IPS DF 4.7 (cell line): ENCODE measurements around the gene BAZ2B.

ENCODE experiments used
- DNase-seq: peaks from one replicate; pipeline ENCODE4 v3.0.0-alpha.2; 2013; ENCODE audit warnings: low spot score; ENCODE audit errors: extremely low read depth

The BAZ2B gene

DNA sequence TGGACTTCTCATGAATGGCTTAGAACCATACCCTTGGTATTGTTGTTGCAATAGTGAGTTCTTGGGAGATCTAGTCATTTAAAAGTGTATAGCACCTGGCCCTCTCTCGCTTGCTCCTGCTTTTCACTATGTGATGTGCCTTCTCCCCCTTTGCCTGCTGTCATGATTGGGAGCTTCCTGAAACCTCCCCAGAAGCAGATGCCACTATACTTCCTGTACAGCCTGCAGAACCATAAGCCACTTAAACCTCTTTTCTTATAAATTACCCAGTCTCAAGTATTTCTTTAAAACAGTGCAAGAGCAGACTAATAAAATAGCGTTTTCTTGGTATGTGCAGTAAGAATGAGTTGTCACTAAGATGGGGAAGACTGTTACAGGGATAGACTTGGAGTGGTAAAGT is 31.6 kb downstream of the BAZ2B start:
- DNase-seq = no peak

GRCh38 chr2:159573846-159574606 is 42.3 kb downstream of the BAZ2B start:
- no peak for DNase-seq

DNA sequence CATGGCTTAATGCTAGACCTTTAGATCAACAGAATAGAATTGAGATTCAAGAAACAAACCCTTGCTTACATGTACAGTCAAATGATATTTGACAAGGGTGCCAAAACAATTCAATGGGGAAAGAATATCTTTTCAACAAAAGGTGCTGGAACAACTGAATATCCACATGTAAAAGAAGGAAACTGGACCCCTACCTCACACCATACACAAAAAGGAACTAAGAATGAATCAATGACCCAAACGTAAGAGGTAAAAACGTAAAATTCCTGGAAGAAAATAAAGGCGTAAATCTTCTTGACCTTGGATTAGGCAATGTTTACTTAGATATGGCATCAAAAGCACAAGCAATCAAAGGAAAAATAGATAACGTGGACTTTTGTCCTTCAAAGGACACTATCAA is 43.1 kb downstream of the BAZ2B start:
- DNase-seq = no peak

DNA sequence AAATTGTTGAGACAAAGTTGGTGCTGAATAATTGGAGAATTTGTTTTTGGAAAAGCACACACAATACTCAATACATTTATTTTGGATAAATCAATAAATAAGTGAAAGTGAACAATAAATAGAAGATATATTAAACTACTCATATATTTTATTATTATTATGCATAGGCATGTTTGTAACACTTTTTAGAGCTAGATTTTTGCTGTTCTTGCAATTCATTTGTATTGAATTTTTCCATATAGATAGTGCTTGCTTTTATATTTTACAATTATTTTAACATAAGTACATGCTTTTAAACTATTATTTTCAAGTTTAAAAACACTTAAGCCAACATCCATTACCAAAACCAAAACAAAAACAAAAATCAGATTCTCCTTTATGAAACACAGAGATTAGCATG is 43.9 kb downstream of the BAZ2B start:
- no peak for DNase-seq

DNA sequence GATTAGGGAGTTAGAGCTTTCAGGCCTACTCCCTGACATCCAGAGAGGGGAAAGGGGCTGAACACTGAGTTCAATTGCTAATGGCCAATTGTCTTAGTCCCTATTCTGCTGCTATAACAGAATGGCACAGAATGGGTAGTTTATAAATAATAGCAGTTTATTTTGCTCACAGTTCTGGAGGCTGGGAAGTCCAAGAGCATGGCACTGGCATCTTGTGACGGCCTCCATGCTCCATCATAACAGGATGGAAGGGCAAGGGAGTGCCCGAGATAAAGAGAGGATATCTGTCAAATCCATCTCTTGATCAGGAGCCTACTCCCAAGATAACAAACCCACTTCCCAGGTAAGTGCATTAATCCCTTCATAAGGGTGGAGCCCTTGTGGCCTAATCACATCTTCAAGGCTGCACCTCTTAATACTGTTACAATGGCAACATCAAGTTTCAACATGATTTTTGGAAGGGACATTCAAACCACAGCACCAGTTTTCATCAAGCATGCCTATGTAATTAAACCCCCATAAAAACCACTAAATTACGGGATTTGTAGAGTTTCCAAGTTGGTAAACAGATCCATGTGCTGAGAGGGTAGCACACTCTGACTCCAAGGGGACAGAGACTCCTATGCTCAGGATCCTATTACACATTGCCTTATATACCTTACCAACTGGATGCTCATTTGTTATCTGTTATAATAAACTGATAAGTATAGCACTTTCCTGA is 44.6 kb downstream of the BAZ2B start:
- no peak for DNase-seq

DNA sequence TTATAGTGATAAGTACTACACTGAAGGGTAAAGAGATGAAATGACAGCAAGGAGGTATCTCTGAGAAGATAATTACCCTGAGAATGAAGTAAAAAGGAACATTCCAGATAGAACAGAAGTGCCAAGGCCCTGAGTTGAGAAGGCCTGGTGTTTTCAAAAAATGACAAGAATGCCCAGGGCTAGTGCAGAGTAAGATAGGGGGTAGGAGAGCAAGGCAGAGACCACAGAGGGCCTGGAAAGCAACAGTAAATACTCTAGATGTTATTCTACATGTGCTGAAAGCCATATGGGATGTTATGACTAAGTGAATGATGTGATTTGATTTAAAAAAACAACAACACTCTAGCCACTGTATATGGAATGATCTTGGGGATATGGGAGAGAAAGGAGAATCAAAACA is 52.3 kb downstream of the BAZ2B start:
- DNase-seq = no peak

DNA sequence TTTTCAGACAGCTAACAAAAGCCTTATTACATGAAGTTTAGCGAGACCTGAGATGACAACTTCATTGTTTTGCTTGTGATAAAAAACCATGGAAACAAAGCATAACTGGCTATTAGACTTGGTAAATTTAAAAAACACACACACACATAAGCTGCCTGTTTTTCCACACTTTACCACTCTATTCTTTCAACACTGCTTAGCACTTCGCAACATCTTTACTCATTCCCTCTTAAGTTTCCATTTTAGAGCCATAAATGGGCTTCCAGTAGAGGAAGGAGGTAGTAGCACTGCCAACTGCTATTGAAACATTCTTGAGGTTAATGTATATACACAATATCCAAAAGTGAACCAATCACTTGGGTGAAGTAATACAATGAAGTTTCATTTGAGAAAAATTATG is 54.1 kb downstream of the BAZ2B start:
- no peak for DNase-seq

- no peak for DNase-seq
Observed at GRCh38 chr2:159561786-159562185, 54.6 kb downstream of the BAZ2B start.

DNA sequence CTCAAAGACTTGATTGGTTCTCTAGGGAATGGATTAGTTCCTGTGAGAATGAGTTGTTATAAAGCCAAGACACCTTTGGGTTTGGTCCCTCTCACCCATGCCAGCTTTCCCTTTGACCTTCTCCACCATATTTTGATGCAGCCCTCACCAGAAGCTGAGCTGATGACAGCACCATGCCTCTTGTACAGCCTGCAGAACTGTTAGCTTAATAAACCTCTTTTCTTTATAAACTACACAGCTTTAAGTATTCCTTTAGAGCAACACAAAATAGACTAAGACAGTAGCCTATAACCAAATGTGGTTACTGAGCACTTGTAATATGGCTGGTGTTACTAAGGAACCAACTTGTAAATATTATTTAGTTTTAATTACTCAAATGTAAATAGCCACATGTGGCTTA is 55.1 kb downstream of the BAZ2B start:
- no peak for DNase-seq

DNA sequence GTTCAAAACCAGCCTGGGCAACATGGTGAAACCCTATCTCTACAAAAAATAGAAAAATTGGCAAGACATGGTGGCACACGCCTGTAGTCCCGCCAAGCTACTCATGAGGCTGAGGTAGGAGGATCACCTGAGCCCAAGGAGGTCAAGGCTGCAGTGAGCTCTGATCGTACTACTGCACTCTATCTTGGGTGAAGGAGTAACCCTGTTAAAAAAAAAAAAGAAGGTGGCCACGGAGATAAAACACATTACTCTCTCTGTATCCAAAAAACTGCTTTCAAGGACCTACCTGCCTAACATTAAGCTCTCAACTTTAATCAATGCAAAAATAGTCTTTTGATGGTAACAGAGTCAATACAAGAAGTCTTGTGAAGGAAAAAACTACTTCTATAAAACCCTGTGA is 57.3 kb downstream of the BAZ2B start:
- no peak for DNase-seq

DNA sequence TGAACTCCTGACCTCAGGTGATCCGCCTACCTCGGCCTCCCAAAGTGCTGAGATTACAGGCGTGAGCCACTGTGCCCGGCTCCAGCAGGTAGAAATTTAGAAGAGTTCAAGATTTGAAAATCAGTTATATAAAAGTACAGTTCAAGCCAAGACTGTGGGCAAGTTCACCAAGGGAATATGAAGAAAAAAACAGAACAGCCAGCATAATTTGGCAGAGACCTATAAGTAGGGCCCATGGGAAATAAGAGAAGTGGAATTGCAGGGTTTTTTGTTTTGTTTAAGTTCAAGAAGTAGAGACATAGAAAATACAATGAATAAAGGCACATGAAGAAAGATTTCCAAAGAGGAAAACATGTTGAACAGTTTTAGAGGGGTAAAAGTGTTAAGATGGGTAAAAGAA is 57.9 kb downstream of the BAZ2B start:
- DNase-seq = no peak

DNA sequence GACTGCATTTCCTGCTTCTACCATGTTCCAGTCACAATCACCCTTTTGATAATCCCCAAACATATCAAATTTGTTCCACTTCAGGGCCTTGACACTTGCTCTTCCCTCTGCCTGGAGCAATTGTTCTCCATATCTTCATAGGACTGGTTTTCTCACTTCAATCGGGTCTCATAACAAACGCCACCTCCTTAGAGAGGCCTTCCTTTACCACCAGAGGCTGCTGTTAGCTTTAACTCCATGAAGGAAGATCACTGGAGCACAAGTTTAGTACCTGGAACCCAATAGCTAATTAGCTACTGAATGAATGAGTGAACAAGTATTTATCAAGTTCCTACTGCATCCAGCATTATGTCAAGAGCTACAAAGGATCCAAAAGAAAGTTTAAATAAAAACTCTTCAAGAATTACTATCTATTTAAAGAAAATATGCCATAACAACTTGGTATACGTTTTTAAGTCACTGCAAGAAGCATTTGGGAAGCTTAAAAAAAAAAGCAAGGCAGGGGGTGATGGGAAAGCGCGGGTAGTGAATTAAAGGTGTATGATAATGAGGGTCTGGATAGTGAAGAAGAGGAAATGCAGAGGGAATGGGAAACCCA is 58.8 kb downstream of the BAZ2B start:
- no peak for DNase-seq

- DNase-seq = no peak
Observed at GRCh38 chr2:159555651-159556392, 60.5 kb downstream of the BAZ2B start.

GRCh38 chr2:159553727-159554126 is 62.6 kb downstream of the BAZ2B start:
- no peak for DNase-seq

GRCh38 chr2:159551806-159552205 is 64.5 kb downstream of the BAZ2B start:
- no peak for DNase-seq

DNA sequence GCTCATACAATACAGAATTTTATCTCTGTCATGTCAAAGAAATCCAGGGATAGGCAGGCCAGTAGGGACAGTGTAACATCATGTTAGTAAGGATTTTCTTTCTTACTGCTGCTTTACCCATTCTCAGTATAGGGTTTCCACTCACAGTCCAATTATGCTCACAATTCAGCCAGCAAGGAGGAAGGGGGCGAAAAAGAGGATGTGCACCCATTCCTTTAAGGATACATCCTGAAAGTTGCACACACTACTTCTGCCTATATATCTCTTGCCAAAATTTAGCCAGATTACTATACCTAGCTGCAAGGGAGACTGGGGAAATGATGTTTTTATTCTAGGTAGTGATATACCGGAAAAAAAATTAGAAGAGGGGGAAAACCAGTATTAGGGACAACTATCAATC is 66.1 kb downstream of the BAZ2B start:
- no peak for DNase-seq

- no peak for DNase-seq
Observed at GRCh38 chr2:159549234-159549633, 67.1 kb downstream of the BAZ2B start.

- DNase-seq = no peak
Observed at GRCh38 chr2:159546716-159547430, 69.5 kb downstream of the BAZ2B start.

- no peak for DNase-seq
Observed at GRCh38 chr2:159546039-159546438, 70.3 kb downstream of the BAZ2B start.

GRCh38 chr2:159545085-159545484 is 71.3 kb downstream of the BAZ2B start:
- no peak for DNase-seq

DNA sequence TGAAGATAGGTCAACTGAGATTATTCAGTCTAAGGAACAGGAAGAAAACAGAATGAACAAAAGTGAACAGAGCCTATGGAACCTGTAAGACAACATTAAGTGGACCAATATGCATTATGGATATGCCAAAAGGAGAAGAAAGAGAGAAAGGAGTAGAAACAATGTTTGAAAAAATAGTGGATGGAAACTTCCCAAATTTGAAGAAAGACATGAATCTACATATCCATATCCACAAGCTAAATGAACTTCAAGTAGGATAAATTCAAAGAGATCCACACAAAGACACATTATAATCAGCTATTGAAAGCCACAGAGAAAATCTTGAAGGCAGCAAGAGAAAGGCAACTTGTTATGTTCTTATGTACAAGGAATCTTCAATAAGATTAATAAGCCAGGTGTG is 74.2 kb downstream of the BAZ2B start:
- DNase-seq = no peak
